Endothelial cell of umbilical vein (primary cell): ENCODE results near the gene NEUROG3.

Experiments used
- CTCF ChIP-seq, 2 donors: IDR thresholded peaks; 1 replicate in 1 of 2; 2 replicates in 1 of 2; pipeline ENCODE4 v1.5.1; 2011; ENCODE audit warnings: low read length in 2 of 2, mild to moderate bottlenecking in 2 of 2, moderate library complexity in 2 of 2, control low read depth in 1 of 2, inconsistent platforms in 1 of 2, low read depth in 1 of 2; ENCODE audit not compliant: insufficient read depth in 1 of 2; ENCODE audit errors: extremely low read depth in 1 of 2
- EZH2 ChIP-seq: IDR thresholded peaks from 2 replicates; pipeline ENCODE4 v1.6.1; 2012; ENCODE audit warnings: borderline replicate concordance, low read depth, mild to moderate bottlenecking, moderate library complexity, low read length, inconsistent platforms; ENCODE audit not compliant: severe bottlenecking
- POLR2A ChIP-seq: IDR thresholded peaks from 2 replicates; pipeline ENCODE4 v1.6.1; 2012; ENCODE audit warnings: low read depth, mild to moderate bottlenecking, control low read depth, low read length
- POLR2AphosphoS5 ChIP-seq: IDR thresholded peaks from 2 replicates; pipeline ENCODE4 v1.6.1; 2012; ENCODE audit warnings: low read depth, mild to moderate bottlenecking, control low read depth, low read length, moderate library complexity; ENCODE audit not compliant: insufficient read depth

- TF ChIP-seq EZH2 (no peak), CTCF (IDR thresholded peaks at IDR 0.05; ENCODE audit: extremely low read depth in 1 of 2, insufficient read depth in 1 of 2, low read depth in 1 of 2, low read length in 2 of 2) (no peak), POLR2A (no peak), POLR2AphosphoS5 (no peak)
These were observed 15.1 kb upstream of the NEUROG3 start for GRCh38 chr10:69588358-69588757.
